ENCODE results near the gene VAMP2.

- TF ChIP-seq POLR2AphosphoS5 (IDR thresholded peaks at IDR 0.05; ENCODE audit: low read depth, low read length) (no peak), TAF1 (IDR thresholded peaks at IDR 0.05; ENCODE audit: borderline replicate concordance, insufficient read depth, low read length) (no peak), REST (IDR thresholded peaks at IDR 0.05; ENCODE audit: insufficient read depth in 1 of 2, low read depth in 2 of 2, low read length in 2 of 2) (no peak), SIN3A (IDR thresholded peaks at IDR 0.05; ENCODE audit: borderline replicate concordance, insufficient read depth, low read length) (no peak), FOXP2 (optimal IDR thresholded peaks at IDR 0.05; ENCODE audit: borderline replicate concordance, extremely low read depth, extremely low read length, insufficient read depth) (no peak)
Observed at GRCh38 chr17:8145811-8146210, 16.9 kb downstream of the VAMP2 start.
